GM12801 (cell line): ENCODE measurements around the gene PRSS36.

Experiments used
- TF ChIP-seq, protein P1 (sequence below): IDR thresholded peaks from one replicate; pipeline ENCODE4 v1.5.1; 2011; ENCODE audit warnings: control low read depth; ENCODE audit not compliant: insufficient read length; ENCODE audit errors: extremely low read depth

Gene PRSS36

DNA sequence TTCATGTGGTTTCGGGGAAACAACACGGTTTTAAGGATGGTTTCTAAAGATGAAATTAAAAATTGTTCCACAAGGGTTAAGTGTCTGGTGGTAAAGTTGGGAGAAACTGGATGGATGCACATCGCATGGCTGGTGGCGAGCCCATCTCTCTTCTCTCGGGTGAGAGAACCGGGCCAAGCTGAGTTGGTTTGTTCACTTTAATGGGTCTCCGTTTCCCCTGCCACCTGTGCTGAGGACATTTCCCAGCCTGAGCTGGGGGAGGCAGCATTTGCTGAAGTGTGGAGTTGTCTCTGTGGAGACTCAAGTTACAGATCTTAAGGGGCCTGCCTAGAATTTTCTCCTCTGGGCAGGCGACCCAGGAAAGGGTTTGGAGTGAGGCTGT lies 37.9 kb upstream of the PRSS36 start:
- TF ChIP-seq, protein P1, sequence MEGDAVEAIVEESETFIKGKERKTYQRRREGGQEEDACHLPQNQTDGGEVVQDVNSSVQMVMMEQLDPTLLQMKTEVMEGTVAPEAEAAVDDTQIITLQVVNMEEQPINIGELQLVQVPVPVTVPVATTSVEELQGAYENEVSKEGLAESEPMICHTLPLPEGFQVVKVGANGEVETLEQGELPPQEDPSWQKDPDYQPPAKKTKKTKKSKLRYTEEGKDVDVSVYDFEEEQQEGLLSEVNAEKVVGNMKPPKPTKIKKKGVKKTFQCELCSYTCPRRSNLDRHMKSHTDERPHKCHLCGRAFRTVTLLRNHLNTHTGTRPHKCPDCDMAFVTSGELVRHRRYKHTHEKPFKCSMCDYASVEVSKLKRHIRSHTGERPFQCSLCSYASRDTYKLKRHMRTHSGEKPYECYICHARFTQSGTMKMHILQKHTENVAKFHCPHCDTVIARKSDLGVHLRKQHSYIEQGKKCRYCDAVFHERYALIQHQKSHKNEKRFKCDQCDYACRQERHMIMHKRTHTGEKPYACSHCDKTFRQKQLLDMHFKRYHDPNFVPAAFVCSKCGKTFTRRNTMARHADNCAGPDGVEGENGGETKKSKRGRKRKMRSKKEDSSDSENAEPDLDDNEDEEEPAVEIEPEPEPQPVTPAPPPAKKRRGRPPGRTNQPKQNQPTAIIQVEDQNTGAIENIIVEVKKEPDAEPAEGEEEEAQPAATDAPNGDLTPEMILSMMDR: no peak

DNA sequence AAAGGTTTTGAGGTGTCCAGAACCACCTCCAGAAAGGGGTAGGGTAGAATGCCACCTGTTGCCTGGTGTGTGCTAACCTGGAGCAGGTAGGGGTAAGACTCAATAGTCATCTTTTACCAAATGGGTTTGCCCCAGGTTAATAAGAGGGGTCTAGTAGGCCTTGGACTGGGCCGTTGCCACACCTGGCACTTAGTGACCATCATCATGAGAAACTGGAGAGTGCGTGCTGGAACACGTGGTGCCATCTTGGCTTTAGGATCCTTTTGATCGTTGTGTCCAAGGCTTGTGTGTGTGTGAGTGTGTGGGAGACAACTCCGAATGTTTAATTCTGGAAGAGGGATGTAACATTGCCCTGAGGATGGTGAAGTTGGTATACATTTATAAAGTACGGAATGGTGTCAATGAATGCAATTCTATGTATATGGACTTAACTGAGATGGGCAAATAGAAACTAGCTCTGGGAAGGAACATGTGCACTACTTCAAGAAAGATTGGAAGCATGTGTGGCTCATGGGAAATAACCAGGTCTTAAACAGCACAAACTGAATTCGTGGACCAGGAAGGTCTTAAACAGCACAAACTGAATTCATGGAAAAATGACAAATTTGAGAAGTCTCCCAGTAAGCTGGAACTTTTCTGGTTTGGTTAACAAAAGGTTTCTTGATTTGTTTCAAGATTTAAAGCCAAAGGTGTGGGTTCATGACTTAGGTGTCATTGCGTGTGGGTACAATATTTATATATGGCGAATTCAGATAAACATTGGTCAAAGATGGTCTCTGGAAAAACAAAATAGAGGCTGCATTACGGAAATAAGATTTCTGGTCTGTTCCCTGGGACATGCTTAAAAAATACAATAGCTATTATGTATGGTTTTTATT lies 37.3 kb upstream of the PRSS36 start:
- TF ChIP-seq, protein P1: no peak

DNA sequence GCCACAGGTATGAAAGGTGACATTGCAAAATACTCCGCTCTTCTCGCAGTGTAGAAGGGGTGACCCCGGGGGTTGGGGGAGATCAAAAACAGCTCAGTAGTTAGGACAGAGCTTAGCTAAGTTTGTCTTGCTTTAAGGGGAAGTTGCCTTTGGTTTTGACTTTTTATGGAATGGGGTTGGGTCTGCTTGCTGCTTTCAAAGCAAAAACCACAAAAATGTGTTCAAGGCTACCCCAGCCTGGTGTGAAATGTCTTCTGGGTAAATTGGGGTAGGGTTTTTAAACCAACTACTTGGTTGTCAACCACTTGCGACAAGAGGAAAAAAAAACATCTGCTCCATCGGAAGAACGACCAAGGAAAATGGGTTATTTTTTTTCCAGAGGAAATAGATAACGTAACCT lies 36.3 kb upstream of the PRSS36 start:
- TF ChIP-seq, protein P1: no peak

DNA sequence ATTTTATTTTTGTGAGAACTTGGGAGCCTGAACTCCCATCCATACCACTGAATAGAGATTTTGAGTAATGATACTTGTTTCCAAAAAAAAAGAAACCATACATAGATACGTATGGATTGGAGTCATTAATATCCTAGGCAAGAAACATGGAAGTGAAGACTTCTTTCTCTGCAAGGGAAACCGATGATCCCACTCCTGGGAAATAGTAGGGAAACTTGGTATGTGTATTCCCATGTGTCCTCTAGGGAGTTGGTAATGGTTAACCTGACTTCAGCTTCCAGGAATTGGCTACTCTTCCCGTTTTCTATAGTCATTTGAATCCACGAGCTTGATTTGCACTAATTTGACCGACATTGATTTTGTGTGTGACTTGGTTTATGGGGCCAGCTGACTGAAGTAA lies 35.5 kb upstream of the PRSS36 start:
- TF ChIP-seq, protein P1: no peak

DNA sequence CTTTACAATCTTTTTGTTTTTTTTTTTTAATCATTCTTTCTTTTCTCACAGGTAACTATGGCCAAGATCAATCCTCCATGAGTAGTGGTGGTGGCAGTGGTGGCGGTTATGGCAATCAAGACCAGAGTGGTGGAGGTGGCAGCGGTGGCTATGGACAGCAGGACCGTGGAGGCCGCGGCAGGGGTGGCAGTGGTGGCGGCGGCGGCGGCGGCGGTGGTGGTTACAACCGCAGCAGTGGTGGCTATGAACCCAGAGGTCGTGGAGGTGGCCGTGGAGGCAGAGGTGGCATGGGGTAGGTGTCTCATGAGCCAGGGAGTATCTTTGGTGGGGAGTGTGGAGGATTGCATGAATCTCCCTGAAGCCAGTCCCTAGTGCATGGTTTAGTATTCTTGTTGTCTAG lies 35.0 kb upstream of the PRSS36 start:
- TF ChIP-seq, protein P1: no peak

DNA sequence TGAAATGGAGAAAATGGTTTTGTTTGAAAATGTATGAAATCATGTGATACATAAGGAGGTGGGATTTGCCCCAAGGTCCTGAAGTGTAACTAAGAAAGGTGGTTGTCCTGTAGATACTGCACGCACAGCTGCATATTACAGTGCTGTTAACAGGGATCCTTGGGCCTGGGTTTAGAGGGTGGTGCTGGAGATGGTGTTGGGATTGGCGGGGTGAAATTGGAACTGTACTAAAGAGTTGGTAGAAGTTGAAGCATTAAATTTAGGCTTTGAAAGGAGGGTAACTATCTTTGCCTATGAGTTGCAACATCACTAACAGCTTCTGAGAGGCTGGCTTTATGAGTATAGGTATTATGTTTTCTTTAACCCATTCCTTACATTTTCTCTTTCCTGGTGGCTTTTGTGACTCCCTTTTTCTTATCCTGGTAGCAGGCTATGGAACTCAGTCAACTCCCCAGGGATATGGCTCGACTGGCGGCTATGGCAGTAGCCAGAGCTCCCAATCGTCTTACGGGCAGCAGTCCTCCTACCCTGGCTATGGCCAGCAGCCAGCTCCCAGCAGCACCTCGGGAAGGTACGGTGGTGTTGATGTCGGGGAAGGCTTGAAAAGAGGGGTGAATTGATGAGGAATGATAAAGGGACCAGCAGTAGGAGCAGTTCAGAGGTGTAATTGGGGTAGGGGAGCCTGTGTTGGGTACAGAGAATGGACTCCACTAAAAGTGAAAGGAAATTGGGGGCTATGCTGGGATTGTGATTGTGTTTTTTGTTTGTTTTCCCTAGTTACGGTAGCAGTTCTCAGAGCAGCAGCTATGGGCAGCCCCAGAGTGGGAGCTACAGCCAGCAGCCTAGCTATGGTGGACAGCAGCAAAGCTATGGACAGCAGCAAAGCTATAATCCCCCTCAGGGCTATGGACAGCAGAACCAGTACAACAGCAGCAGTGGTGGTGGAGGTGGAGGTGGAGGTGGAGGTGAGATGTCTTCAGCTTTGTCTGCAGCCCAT lies 33.9 kb upstream of the PRSS36 start:
- TF ChIP-seq, protein P1: no peak

DNA sequence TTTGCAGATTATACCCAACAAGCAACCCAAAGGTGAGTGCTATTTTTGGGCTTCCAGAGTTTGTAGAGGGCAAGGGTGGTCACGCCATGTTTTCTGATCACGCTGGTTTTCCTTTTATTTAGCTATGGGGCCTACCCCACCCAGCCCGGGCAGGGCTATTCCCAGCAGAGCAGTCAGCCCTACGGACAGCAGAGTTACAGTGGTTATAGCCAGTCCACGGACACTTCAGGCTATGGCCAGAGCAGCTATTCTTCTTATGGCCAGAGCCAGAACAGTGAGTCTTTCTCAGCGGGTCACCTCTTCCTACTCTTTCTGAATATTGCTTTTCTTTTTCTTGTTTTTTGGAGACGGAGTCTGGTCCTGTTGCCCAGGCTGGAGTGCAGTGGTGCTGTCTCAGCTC lies 32.5 kb upstream of the PRSS36 start:
- TF ChIP-seq, protein P1: no peak
